ELF-1 (cell line): ENCODE results near the gene EFNA5.
"Not testable (repeated sequence)": the region's sequence is repeated elsewhere in the genome, so short reads cannot be mapped to it uniquely, and the experiment has no call there.

Source experiments
- DNase-seq: peaks from one replicate; pipeline ENCODE4 v3.0.0-alpha.2; 2016; ENCODE audit warnings: low read depth, low spot score

The EFNA5 gene

DNA sequence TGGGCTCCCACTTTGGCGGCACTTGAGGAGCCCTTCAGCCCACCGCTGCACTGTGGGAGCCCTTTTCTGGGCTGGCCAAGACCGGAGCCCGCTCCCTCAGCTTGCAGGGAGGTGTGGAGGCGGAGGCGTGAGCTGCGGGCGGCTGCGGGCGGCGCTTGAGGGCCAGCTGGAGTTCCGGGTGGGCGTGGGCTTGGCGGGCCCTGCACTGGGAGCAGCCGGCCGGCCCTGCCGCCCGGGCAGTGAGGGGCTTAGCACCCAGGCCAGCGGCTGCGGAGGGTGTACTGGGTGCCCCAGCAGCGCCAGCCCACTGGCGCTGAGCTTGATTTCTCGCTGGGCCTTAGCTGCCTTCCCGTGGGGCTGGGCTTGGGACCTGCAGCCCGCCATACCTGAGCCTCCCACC lies 176.6 kb downstream of the EFNA5 start:
- DNase-seq = not testable (repeated sequence)

- no peak for DNase-seq
Observed at GRCh38 chr5:107487056-107487542, 183.6 kb downstream of the EFNA5 start.

DNA sequence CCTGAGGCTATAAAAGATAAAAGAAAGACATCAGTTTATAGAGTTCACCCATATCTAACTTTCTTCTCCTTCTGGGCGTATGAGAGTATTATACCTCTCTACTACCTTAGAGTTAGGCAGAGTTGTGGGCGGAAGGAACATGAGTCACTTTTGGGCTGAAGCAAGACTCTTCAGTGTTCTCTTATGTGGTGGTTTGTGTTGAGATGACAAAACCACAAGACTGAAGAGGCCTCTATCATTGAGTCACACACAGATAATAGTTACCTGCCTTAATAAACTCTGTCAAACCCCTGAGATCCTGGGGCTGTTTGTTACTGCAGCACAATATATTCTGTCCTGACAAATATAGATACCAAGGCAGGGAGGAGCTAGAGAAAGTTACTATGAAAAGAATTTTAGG lies 184.2 kb downstream of the EFNA5 start:
- no peak for DNase-seq

DNA sequence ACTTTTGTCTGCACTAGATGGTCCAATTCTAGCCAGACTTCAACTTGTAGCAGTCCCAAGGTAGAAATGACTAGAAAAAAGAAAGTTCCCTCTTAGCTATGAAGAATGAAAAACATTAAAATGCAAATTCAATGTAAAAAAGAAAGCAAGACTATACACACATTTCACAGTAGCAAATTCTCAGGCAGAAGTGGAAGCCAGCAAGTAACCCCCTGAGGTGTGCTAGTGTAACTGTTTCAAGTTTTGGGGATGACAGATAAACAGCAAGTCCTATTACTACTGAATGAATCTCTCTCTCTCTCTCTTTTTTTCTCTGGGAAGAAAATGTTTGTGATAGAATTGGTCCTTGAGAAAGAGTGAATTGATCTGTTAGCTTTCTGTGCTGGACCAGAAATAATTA lies 185.6 kb downstream of the EFNA5 start:
- no peak for DNase-seq

DNA sequence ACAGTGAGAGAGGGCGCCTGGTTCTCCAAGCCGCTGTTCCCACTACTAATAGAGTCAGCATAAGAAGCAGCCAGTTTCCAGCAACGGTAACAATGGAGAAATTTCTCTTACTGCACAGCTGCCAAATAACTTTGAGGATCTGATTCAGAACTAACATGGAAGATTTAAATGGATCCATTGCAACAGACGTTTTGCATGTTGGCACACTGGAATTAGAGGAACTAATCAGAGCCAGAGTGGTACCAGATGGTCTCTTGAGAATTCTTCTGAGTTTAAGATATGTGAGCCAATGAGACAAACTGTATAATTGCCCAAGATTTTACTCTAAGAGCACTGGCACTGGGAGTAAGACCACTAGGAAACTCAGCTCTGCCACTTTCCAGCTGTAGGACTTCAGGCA lies 186.5 kb downstream of the EFNA5 start:
- no peak for DNase-seq

GRCh38 chr5:107483231-107484024 lies 187.3 kb downstream of the EFNA5 start:
- DNase-seq = no peak

GRCh38 chr5:107478068-107478641 lies 192.6 kb downstream of the EFNA5 start:
- DNase-seq = no peak

DNA sequence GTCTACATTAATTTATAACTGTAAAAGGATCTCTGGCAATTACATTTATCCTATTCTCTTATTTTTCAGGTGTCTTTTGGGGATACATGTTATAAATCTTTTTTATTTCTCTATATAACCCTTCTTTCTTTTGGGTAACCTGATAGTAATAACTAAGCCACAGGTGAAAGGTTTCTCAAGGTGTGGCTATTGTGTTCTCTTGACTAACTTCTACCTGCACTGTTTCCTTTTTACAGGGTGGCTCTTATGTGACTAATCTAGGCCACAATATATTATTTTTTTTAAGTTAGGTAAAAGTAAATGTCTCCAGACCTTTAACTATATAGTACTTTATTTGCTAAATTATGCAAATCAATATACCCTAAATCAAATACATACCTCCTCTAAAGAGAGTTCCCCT lies 193.2 kb downstream of the EFNA5 start:
- DNase-seq = no peak

GRCh38 chr5:107476783-107477182 lies 194.0 kb downstream of the EFNA5 start:
- no peak for DNase-seq

DNA sequence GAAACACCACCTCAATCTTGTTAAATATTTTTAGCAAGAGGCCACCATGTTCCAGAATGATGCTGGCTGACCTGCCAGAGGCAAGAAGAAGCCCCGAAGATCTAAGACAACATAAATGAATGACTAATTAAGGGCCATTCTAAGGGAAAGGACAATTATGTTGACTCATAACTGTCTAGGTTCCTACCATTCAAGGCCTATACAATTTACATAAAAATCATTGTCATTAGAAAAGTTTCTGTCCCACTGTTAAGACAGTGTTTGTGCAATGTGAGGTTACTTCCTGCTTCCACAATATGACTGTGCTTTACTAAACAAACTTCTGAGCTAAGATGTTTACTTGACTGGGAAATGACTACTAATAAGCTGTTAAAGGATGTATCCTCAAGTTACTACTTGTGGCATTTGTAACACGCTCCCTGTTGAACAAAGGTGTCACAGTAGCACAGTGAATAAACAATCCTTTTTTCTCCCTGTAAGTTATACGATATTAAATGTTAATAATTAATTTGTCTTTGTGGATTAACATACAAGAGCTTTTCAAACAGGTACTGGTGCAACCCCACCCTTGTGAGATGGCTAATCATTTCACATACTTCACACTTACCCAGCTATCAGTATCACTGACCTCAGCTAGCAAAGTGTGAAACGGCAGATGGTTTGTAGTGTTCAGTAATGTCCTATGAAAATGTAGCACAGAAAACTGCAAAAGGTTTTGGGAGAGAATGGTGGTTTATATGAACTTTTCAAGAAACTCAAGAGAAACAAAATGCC lies 195.8 kb downstream of the EFNA5 start:
- DNase-seq = no peak

- DNase-seq = no peak
Observed at GRCh38 chr5:107474361-107474715, 196.4 kb downstream of the EFNA5 start.

- DNase-seq = peak; percentile 87
Observed at GRCh38 chr5:107472620-107473064, 198.1 kb downstream of the EFNA5 start.

DNA sequence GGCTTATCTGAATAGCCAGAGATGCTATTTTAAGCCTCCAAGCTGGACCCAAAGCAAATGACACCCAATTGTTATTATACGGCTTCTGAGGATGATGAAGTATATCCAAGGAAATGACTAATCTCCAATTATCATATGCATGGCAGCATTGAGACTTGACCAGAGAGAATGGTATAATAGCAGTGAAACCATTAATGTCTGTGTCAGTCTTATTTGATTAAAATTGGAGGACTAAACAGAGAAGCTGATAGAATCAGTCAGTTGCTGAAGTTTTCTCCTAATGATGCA lies 200.5 kb downstream of the EFNA5 start:
- DNase-seq = no peak

DNA sequence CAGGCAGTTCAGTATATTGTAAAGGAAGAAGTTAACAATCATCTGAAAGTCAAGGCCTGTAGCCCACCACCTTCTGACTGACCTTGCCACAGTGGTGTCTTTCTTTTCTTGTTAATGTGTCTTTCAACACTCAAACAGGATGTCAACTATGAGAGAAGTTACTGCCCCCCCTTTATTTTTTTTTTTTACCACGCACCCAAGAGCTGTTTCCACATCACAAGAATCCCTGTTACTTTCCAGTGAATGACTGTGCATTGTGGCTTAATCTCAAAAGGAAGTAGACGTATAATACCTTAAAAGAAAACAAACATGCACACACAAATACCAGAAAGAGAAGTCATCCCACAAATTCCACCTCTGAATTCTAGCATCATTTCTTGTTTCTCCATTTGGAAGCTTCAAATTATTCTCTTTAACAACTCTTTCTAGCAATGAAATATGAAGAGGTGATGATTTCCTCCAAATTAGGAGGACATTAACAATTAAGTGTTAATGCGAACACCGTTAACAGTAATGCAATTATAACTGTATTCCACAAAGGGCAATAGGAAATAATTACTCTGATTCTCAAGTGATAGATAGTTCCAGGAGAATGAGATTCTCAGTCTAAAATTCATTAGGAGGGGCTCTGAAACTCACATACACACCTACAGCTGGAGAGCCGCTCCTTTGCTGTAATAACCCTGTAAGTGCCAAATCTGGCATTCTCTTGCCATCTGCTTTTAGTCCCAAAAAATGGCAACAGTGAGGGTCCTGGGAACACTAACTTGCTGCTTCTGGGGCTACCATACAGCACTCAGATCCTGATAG lies 201.0 kb downstream of the EFNA5 start:
- DNase-seq = no peak

DNA sequence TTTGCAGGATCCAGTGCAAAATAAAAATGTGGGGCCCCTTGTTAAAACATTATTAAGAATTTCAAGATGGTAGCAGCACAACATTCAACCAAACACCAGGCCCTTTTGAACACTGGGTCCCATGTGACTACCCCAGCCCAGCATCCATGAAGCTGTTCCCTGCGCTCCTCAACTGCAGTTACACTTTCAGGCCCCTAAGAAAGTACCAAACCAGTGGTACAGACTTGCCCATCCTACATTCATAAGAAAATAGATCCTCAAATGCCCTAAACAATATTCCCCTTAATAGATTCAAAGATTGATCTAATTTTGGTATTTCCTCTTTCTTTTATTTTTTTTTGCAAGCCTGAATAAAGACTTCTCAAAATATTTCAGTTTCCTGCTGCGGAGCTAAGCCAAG lies 201.7 kb downstream of the EFNA5 start:
- DNase-seq = no peak

DNA sequence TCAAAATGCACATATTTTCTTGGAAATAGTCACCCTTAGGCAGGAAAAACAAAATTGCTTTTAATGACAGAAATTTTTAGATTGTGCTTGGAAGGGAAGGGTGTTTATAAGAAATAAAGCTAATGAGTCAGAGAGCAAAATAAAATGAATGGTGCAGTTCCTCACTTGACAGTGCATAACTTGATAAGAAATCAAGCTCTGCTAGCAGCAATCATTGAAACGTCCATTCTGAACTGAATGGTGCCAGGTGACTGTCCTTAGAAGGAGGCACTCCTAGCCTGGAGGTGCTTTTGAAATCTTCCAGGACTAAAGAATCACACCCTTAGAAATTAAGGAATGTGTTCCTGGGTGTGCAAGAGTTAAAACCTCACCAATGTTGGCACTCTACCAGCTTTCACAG lies 202.5 kb downstream of the EFNA5 start:
- no peak for DNase-seq

DNA sequence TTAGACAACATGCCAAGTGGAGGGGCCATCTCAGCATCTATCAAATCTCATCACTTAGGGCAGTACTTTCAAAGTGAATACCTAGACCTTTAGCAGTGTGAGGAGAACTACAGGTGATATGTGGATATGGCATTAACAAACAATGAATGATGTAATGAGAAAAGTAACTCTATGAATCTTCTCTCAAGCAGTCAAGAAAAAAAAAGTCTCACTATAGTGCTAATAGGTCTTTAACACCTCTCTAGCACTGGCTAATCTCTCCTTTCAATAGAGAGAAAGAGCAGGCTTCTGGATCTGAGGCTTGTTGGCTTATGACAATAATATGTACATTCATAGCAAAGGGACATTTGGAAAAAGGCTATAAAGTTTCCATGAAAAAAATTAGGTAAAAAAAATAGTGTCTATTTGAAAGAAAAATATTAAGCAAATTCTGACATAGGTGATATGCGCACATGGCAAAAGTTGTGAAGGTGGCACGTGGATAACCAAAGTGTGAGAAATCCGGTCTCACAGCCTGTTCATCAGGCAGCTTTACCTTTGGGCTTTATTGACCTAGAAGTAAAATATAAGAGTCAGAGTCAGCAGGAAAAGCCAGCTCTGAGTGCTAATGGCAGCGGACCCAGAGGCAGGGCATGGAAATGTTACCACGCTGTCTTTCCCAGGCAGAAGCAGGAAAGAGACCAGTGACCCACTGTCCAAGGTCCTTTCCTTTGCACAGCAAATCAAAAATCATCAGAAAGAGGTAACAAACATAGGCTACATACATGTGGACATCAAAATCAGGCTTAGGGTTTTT lies 203.4 kb downstream of the EFNA5 start:
- no peak for DNase-seq

GRCh38 chr5:107466233-107466769 lies 204.4 kb downstream of the EFNA5 start:
- peak; percentile 87 for DNase-seq

GRCh38 chr5:107464876-107465275 lies 205.9 kb downstream of the EFNA5 start:
- DNase-seq = no peak

DNA sequence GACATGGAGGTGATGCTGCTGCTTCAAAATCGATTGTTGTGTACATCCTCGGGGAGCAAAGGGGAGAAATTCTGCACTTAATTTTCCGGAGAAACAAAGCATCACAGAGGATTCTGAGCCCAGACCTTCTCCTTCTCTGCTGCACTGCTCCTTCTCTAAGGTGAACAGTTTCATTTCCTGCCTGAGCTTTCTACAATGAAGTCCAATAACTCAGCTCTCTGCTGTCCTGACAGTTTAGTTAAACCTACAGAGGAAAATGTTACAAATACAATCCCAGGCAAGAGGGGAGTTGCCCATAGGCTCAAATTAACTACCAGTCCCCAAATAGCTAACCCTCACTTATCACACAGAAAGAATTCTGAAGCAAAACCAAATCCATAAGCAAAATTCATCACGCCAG lies 206.3 kb downstream of the EFNA5 start:
- no peak for DNase-seq

- no peak for DNase-seq
Observed at GRCh38 chr5:107463731-107464130, 207.0 kb downstream of the EFNA5 start.
